Neural progenitor cell (in vitro differentiated cells): ENCODE measurements around the gene KIF19. TPM values are rescaled to one million over a fixed set of nuclear protein-coding genes. Genes with fewer than 3 reads are reported as not detected.
A peak's percentile ranks its signal among the peaks of the same experiment; 100 is the strongest.

Source experiments
- DNase-seq: peaks from one replicate; pipeline ENCODE4 v3.0.0-alpha.2; 2016; ENCODE audit warnings: low spot score
- H2AFZ ChIP-seq: fragments of 200-600 bp; sonication (generic); replicated peaks from 2 replicates; pipeline ENCODE4 v1.6.1; 2016; ENCODE audit warnings: antibody characterized with exemption
- H3F3A ChIP-seq: fragments of 200-600 bp; sonication (generic); 2 replicates; pipeline ENCODE4 v1.6.1; 2016; ENCODE audit warnings: antibody characterized with exemption, low read depth
- H3K27ac ChIP-seq: fragments of 200-600 bp; sonication (generic); 2 replicates; pipeline ENCODE4 v1.5.1; 2016; ENCODE audit warnings: mild to moderate bottlenecking
- H3K27me3 ChIP-seq: fragments of 200-600 bp; sonication (generic); 2 replicates; pipeline ENCODE4 v1.6.1; 2016; ENCODE audit warnings: mild to moderate bottlenecking, moderate library complexity
- H3K36me3 ChIP-seq: fragments of 200-600 bp; sonication (generic); 2 replicates; pipeline ENCODE4 v1.5.1; 2016
- H3K4me1 ChIP-seq: fragments of 200-600 bp; sonication (generic); 2 replicates; pipeline ENCODE4 v1.6.1; 2016; ENCODE audit warnings: mixed run types
- H3K4me2 ChIP-seq: fragments of 200-600 bp; sonication (generic); 2 replicates; pipeline ENCODE4 v1.6.1; 2016
- H3K4me3 ChIP-seq: fragments of 200-600 bp; sonication (generic); 2 replicates; pipeline ENCODE4 v1.5.1; 2016
- H3K79me2 ChIP-seq: fragments of 200-600 bp; sonication (generic); 2 replicates; pipeline ENCODE4 v1.6.1; 2016; ENCODE audit warnings: low read depth
- H3K9ac ChIP-seq: fragments of 200-600 bp; sonication (generic); 2 replicates; pipeline ENCODE4 v1.6.1; 2016
- H3K9me3 ChIP-seq: fragments of 200-600 bp; sonication (generic); 2 replicates; pipeline ENCODE4 v1.5.1; 2016; ENCODE audit warnings: low read depth
- H4K20me1 ChIP-seq: fragments of 200-600 bp; sonication (generic); 2 replicates; pipeline ENCODE4 v1.6.1; 2016; ENCODE audit warnings: low read depth
- H3K27ac Mint-ChIP-seq: 3 replicates; pipeline ENCODE4 v1.8.0; 2021; ENCODE audit warnings: mixed read lengths
- H3K27me3 Mint-ChIP-seq: 2 replicates; pipeline ENCODE4 v1.8.0; 2022; ENCODE audit warnings: low read depth, mild to moderate bottlenecking, inconsistent platforms, moderate library complexity, mixed read lengths; ENCODE audit not compliant: insufficient read depth
- H3K36me3 Mint-ChIP-seq: 3 replicates; pipeline ENCODE4 v1.8.0; 2021; ENCODE audit warnings: mixed read lengths
- H3K4me1 Mint-ChIP-seq: 3 replicates; pipeline ENCODE4 v1.8.0; 2021; ENCODE audit warnings: mixed read lengths
- H3K4me3 Mint-ChIP-seq: 3 replicates; pipeline ENCODE4 v1.8.0; 2021; ENCODE audit warnings: mild to moderate bottlenecking, moderate library complexity, mixed read lengths
- H3K9me3 Mint-ChIP-seq: 3 replicates; pipeline ENCODE4 v1.8.0; 2020; ENCODE audit warnings: mixed read lengths
- CTCF ChIP-seq: fragments of 200-600 bp; sonication (generic); IDR thresholded peaks from 2 replicates; pipeline ENCODE4 v1.5.1; 2017; ENCODE audit warnings: antibody characterized with exemption, mild to moderate bottlenecking
- EZH2 ChIP-seq: fragments of 200-600 bp; sonication (generic); IDR thresholded peaks from 2 replicates; pipeline ENCODE4 v1.6.1; 2017; ENCODE audit warnings: antibody characterized with exemption, mild to moderate bottlenecking, moderate library complexity
- EZH2phosphoT487 ChIP-seq: fragments of 200-600 bp; sonication (generic); IDR thresholded peaks from 2 replicates; pipeline ENCODE4 v1.6.1; 2017; ENCODE audit warnings: antibody characterized with exemption
- total RNA-seq: library from RNA; depleted of rRNA; stranded (reverse); fragments of >200 nt; gene quantifications from 2 replicates; pipeline ENCODE4 v1.2.3, GENCODE V29; 2015; ENCODE audit warnings: low replicate concordance

Gene KIF19
- total RNA-seq, 1 donor from 2014 or later = 0.15 TPM

DNA sequence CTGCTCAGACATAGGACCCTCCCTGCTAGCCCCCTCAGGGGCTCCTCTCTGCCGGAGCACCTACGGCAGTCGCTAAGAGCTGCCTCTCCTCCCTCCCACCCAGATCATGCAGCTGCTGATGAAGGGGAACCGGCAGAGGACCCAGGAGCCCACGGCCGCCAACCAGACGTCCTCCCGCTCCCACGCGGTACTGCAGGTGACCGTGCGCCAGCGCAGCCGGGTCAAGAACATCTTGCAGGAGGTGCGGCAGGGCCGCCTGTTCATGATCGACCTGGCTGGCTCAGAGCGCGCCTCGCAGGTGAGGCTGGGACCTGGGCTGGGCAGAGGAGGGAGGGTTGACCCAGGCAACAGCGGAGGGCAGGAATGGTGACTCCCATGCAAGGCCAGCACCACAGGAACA is 18.6 kb downstream of the KIF19 start:
- H3K27ac Mint-ChIP-seq = no peak overlapping the region
- Histone ChIP-seq H3K79me2 (no peaks in the 10 kb centered on the region), H3K9me3 (no peaks in the 10 kb centered on the region), H3K4me1 (peaks cover 4% of the 10 kb centered on the region), H2AFZ (no peak overlapping the region), H3K36me3 (no peaks in the 10 kb centered on the region), H3F3A (no peaks in the 10 kb centered on the region), H3K27me3 (peaks cover 14% of the 10 kb centered on the region), H3K9ac (no peak overlapping the region), H3K4me3 (no peak overlapping the region), H3K27ac (no peak overlapping the region), H3K4me2 (no peak overlapping the region), H4K20me1 (no peaks in the 10 kb centered on the region)
- no peaks in the 10 kb centered on the region for H3K36me3 Mint-ChIP-seq
- H3K9me3 Mint-ChIP-seq = no peaks in the 10 kb centered on the region
- TF ChIP-seq CTCF (no peak), EZH2phosphoT487 (no peak), EZH2 (no peak)
- no peak for DNase-seq
- peaks cover 7% of the 10 kb centered on the region for H3K27me3 Mint-ChIP-seq
- peaks cover 22% of the 10 kb centered on the region for H3K4me1 Mint-ChIP-seq
- no peak overlapping the region for H3K4me3 Mint-ChIP-seq

- DNase-seq = no peak
Observed at GRCh38 chr17:74345433-74346241, 19.6 kb downstream of the KIF19 start.

DNA sequence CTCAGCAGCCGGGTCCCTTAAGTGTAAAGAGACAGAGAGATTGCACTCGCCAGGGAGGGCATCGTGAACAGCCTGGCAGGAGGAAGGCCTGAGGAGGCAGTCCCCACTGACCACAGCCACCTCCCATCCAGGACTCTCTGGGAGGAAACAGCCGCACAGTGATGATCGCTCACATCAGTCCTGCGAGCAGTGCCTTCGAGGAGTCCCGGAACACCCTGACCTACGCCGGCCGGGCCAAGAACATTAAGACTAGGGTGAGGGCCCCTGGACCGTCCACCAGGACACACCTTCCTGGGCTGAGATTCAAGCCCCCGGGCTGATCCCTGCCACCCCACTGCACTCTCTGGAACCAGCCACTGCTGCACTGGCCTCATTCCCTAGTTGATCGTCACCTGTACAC is 21.6 kb downstream of the KIF19 start:
- peaks cover 15% of the 10 kb centered on the region for H3K27me3 Mint-ChIP-seq

More at GRCh38 chr17:74345433-74346241, 19.6 kb downstream of the KIF19 start:
- Histone ChIP-seq H3K79me2 (no peaks in the 10 kb centered on the region), H3K27me3 (peaks cover 21% of the 10 kb centered on the region), H3K4me1 (peaks cover 4% of the 10 kb centered on the region), H3K4me2 (no peak overlapping the region), H3K4me3 (no peak overlapping the region), H3K36me3 (no peaks in the 10 kb centered on the region), H3K27ac (no peak overlapping the region), H3F3A (no peaks in the 10 kb centered on the region), H3K9me3 (no peaks in the 10 kb centered on the region), H2AFZ (no peak overlapping the region), H4K20me1 (no peaks in the 10 kb centered on the region), H3K9ac (no peak overlapping the region)
- peak overlapping the region; percentile 52 for H3K4me3 Mint-ChIP-seq
- peaks cover 16% of the 10 kb centered on the region for H3K4me1 Mint-ChIP-seq
- H3K27me3 Mint-ChIP-seq = peaks cover 9% of the 10 kb centered on the region
- peak overlapping the region; percentile 87 for H3K27ac Mint-ChIP-seq
- H3K9me3 Mint-ChIP-seq = no peaks in the 10 kb centered on the region
- H3K36me3 Mint-ChIP-seq = no peaks in the 10 kb centered on the region
- TF ChIP-seq CTCF (no peak), EZH2 (no peak), EZH2phosphoT487 (no peak)

More for the DNA sequence above, 21.6 kb downstream of the KIF19 start:
- Histone ChIP-seq H4K20me1 (no peaks in the 10 kb centered on the region), H3K4me2 (no peak overlapping the region), H3K27me3 (peaks cover 41% of the 10 kb centered on the region), H3K27ac (no peak overlapping the region), H3K4me1 (peaks cover 4% of the 10 kb centered on the region), H3K79me2 (no peaks in the 10 kb centered on the region), H3K9me3 (no peaks in the 10 kb centered on the region), H3K9ac (no peak overlapping the region), H3K36me3 (no peaks in the 10 kb centered on the region), H3K4me3 (no peak overlapping the region), H3F3A (no peaks in the 10 kb centered on the region), H2AFZ (no peak overlapping the region)
- no peak for TF ChIP-seq EZH2
- TF ChIP-seq CTCF = no peak
- TF ChIP-seq EZH2phosphoT487 = no peak
- no peaks in the 10 kb centered on the region for H3K36me3 Mint-ChIP-seq
- no peak overlapping the region for H3K27ac Mint-ChIP-seq
- DNase-seq = no peak
- peaks cover 16% of the 10 kb centered on the region for H3K4me1 Mint-ChIP-seq
- no peak overlapping the region for H3K4me3 Mint-ChIP-seq
- no peaks in the 10 kb centered on the region for H3K9me3 Mint-ChIP-seq
